Measurements from ENCODE around the gene TNFRSF13B.

The TNFRSF13B gene

GRCh38 chr17:16937431-16937830 is 34.5 kb downstream of the TNFRSF13B start:
- TF ChIP-seq CTCF (IDR thresholded peaks at IDR 0.05; ENCODE audit: insufficient read depth, low read depth, low read length, missing control alignments): no peak
- DNase-seq (ENCODE audit: low read depth): no peak
- no peak overlapping the region for H3K4me3 ChIP-seq (ENCODE audit: low read depth, low read length)

DNA sequence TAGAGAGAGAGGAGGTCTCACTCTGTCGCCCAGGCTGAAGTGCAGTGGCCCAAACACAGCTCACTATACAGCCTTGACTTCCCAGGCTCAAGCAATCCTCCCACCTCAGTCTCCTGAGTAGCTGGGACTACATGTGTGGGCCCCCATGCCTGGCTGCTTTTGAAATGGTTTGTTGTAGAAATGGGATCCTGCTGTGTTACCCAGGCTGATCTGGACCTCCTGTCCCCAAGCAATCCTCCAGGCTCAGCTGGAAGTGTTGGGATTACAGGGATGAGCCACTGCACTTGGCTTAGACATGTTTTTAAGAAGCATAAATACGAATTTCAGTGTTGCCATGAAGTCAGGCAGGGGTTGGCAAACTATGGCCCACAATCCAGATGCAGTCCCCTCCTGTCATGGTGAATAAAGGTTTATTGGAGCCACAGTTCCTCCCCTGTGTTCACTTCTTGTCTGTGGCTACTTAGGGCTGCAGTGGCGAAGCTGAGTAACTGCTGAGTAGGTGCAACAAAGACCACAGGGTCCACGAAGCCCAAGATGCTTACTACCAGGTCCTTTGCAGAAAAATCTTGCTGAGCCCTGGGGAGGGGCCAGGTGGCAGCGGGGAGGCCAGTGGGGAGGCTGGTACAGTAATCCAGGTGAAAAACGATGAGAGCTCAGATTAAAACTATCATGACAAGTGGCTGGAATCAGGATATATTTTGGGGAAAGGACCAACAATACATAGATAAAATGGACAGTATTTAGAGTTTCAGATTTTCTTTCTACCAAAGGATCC is 35.2 kb downstream of the TNFRSF13B start:
- H3K4me3 ChIP-seq (ENCODE audit: low read depth, low read length): no peak overlapping the region
- no peak for TF ChIP-seq CTCF (IDR thresholded peaks at IDR 0.05; ENCODE audit: insufficient read depth, low read depth, low read length, missing control alignments)
- no peak for DNase-seq (ENCODE audit: low read depth)

GRCh38 chr17:16935786-16936185 is 36.1 kb downstream of the TNFRSF13B start:
- peak; percentile 31 for DNase-seq (ENCODE audit: low read depth)
- TF ChIP-seq CTCF (IDR thresholded peaks at IDR 0.05; ENCODE audit: insufficient read depth, low read depth, low read length, missing control alignments): no peak
- H3K4me3 ChIP-seq (ENCODE audit: low read depth, low read length): no peak overlapping the region

- H3K4me3 ChIP-seq (ENCODE audit: low read depth, low read length): no peak overlapping the region
- peak; percentile 41 for DNase-seq (ENCODE audit: low read depth)
- no peak for TF ChIP-seq CTCF (IDR thresholded peaks at IDR 0.05; ENCODE audit: insufficient read depth, low read depth, low read length, missing control alignments)
These were observed 36.7 kb downstream of the TNFRSF13B start for GRCh38 chr17:16935241-16935663.

DNA sequence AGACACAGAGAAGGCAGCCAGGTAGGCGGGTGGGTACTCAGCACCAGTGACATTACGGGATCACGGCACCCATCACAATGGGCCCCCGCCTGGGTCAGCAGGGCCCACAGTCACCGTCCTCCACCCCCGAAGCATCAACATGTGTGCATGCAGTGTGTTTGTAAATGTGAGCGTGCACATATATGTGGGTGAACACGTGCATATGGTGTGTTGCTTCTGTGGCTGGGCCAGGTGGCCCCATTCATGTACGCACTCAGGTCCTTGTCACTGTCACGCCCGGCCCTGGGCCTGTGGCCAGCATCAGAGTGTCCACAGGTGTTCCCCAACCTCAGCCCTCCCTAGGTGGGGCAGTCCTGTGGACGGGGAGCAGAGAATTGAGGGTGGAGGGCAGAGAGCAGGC is 37.1 kb downstream of the TNFRSF13B start:
- no peak for TF ChIP-seq CTCF (IDR thresholded peaks at IDR 0.05; ENCODE audit: insufficient read depth, low read depth, low read length, missing control alignments)
- no peak overlapping the region for H3K4me3 ChIP-seq (ENCODE audit: low read depth, low read length)
- no peak for DNase-seq (ENCODE audit: low read depth)

DNA sequence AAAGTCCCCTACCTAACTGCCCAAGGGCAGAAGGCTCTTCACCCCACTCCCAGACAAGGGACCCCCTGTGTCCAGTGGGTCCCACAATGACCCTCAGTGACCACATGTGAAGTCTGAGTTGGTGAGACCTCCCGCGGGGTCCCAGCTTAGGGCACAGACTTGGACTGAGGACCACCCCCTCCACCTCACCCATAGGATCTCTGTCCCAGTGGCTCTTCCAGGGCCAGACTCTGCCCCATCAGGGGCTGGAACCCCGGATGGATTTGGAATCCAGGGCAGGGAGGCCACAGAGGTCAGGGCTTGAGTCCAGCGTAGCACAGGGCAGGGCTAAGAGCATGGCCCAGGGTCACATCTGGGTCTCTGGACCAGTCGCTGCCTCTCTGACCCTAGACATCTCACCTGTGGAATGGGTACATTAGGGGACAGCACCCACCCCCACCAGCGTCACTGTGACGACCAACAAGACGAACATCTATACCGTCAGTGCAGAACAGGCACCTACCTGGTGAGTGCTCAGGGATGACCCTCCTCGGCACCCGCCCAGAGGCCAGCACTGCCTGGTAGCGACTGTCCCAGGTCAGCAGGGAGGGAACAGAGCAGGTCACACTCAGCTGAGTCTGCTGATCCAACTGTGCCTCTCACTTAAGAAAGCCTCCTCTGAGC is 37.7 kb downstream of the TNFRSF13B start:
- H3K4me3 ChIP-seq (ENCODE audit: low read depth, low read length): no peak overlapping the region
- DNase-seq (ENCODE audit: low read depth): no peak
- TF ChIP-seq CTCF (IDR thresholded peaks at IDR 0.05; ENCODE audit: insufficient read depth, low read depth, low read length, missing control alignments): no peak

All from GM12865 (cell line).